Measurements from ENCODE around the gene EPX. TPM values are rescaled to one million over a fixed set of nuclear protein-coding genes. Genes with fewer than 3 reads are reported as not detected.

EPX gene
- total and polyA plus RNA-seq, 3 donors from 2014 or later = not detected

- no peaks in the 10 kb centered on the region for H3K4me1 ChIP-seq
Observed at GRCh38 chr17:58228679-58229078, 36.2 kb downstream of the EPX start.

GRCh38 chr17:58229384-58229783 is 36.9 kb downstream of the EPX start:
- H3K27ac ChIP-seq = no peak overlapping the region
- TF ChIP-seq POLR2A (IDR thresholded peaks at IDR 0.05) (no peak), CTCF (IDR thresholded peaks at IDR 0.05) (no peak)
- H3K4me3 ChIP-seq = no peak overlapping the region
- H3K36me3 ChIP-seq (ENCODE audit: low read depth, missing control alignments) = no peaks in the 10 kb centered on the region
- no peaks in the 10 kb centered on the region for H3K27me3 ChIP-seq
- intact Hi-C loops (cut with DNase I; ENCODE audit: low total_unique reads) = no loop called here
- WGBS, 2 donors = 47 to 65% methylated on average over 1 of the region's 1 CpG
- no peaks in the 10 kb centered on the region for H3K4me1 ChIP-seq
- no peak for DNase-seq
- no peaks in the 10 kb centered on the region for H3K9me3 ChIP-seq

More at GRCh38 chr17:58228679-58229078, 36.2 kb downstream of the EPX start:
- H3K4me3 ChIP-seq = no peak overlapping the region
- no peaks in the 10 kb centered on the region for H3K36me3 ChIP-seq (ENCODE audit: low read depth, missing control alignments)
- TF ChIP-seq CTCF (IDR thresholded peaks at IDR 0.05) (no peak), POLR2A (IDR thresholded peaks at IDR 0.05) (no peak)
- no peaks in the 10 kb centered on the region for H3K9me3 ChIP-seq
- intact Hi-C loops (cut with DNase I; ENCODE audit: low total_unique reads) = no loop called here
- no peak overlapping the region for H3K27ac ChIP-seq
- no peaks in the 10 kb centered on the region for H3K27me3 ChIP-seq
- WGBS, 2 donors = 45 to 51% methylated on average over 3 of the region's 3 CpGs
- DNase-seq = no peak

- Histone ChIP-seq H3K36me3 (ENCODE audit: low read depth, missing control alignments) (no peaks in the 10 kb centered on the region), H3K9me3 (no peaks in the 10 kb centered on the region), H3K4me3 (no peak overlapping the region), H3K27ac (no peak overlapping the region), H3K27me3 (no peaks in the 10 kb centered on the region), H3K4me1 (no peaks in the 10 kb centered on the region)
- 86 to 91% methylated on average over 4 of the region's 4 CpGs for WGBS, 2 donors
- intact Hi-C loops (cut with DNase I; ENCODE audit: low total_unique reads) = no loop called here
- no peak for DNase-seq
- TF ChIP-seq POLR2A (IDR thresholded peaks at IDR 0.05) (no peak), CTCF (IDR thresholded peaks at IDR 0.05) (no peak)
Observed at GRCh38 chr17:58229881-58230280, 37.4 kb downstream of the EPX start.

GRCh38 chr17:58231641-58232040 is 39.1 kb downstream of the EPX start:
- Histone ChIP-seq H3K36me3 (ENCODE audit: low read depth, missing control alignments) (no peaks in the 10 kb centered on the region), H3K27me3 (no peaks in the 10 kb centered on the region)
- intact Hi-C loops (cut with DNase I; ENCODE audit: low total_unique reads) = no loop called here

More at GRCh38 chr17:58231641-58232040, 39.1 kb downstream of the EPX start:
- Histone ChIP-seq H3K9me3 (no peaks in the 10 kb centered on the region), H3K27ac (no peak overlapping the region), H3K4me3 (no peak overlapping the region), H3K4me1 (no peaks in the 10 kb centered on the region)
- DNase-seq = no peak
- 31 to 49% methylated on average over 2 of the region's 2 CpGs for WGBS, 2 donors
- TF ChIP-seq POLR2A (IDR thresholded peaks at IDR 0.05) (no peak), CTCF (IDR thresholded peaks at IDR 0.05) (no peak)
